GM12878 (cell line): ENCODE measurements around the gene WNT3A. TPM values are rescaled to one million over a fixed set of nuclear protein-coding genes. Genes with fewer than 3 reads are reported as not detected.

ENCODE experiments used
- ATF3 ChIP-seq: IDR thresholded peaks from 2 replicates; pipeline ENCODE4 v1.6.1; 2011; ENCODE audit warnings: low read depth, mild to moderate bottlenecking, low read length, moderate library complexity, borderline replicate concordance; ENCODE audit errors: extremely low read depth
- BCL3 ChIP-seq: IDR thresholded peaks from 2 replicates; pipeline ENCODE4 v1.6.1; 2011; ENCODE audit warnings: borderline replicate concordance, low read depth, mild to moderate bottlenecking, moderate library complexity, low read length; ENCODE audit not compliant: insufficient read depth, poor library complexity, severe bottlenecking
- E2F8 ChIP-seq: fragments of 450-650 bp; IDR thresholded peaks from 2 replicates; pipeline ENCODE4 v1.6.1; 2018; ENCODE audit warnings: mild to moderate bottlenecking, low read depth, moderate library complexity; ENCODE audit not compliant: partially characterized antibody
- MEF2B ChIP-seq: fragments of 450-650 bp; IDR thresholded peaks from 2 replicates; pipeline ENCODE4 v1.6.1; 2018; ENCODE audit warnings: mild to moderate bottlenecking, moderate library complexity; ENCODE audit not compliant: partially characterized antibody, poor library complexity, severe bottlenecking
- PBX3 ChIP-seq: IDR thresholded peaks from 2 replicates; pipeline ENCODE4 v1.6.1; 2011; ENCODE audit warnings: mild to moderate bottlenecking, low read depth, low read length, moderate library complexity; ENCODE audit not compliant: insufficient replicate concordance
- PRDM15 ChIP-seq: fragments of 450-650 bp; formaldehyde crosslinking; IDR thresholded peaks from 2 replicates; pipeline ENCODE4 v1.4.0; 2020; ENCODE audit warnings: mild to moderate bottlenecking, moderate library complexity
- polyA plus RNA-seq, 11 experiments: library from polyadenylated mRNA; depleted of rRNA in 4 of 11; unstranded in 6 of 11; stranded (reverse) in 5 of 11; fragments of >200 nt; fragmentation: Nextera tagmentation in 4 of 11; fragmentation: Illumina TruSeq in 1 of 11; extraction: Ambion mirVana in 4 of 11; extraction: Trizol in 1 of 11; gene quantifications; 1 replicate in 1 of 11; 2 replicates in 10 of 11; pipeline versions ENCODE4 v1.2.1 to v1.2.3, GENCODE V29; 2011 to 2016; ENCODE audit warnings: inconsistent platforms in 2 of 11, missing spikeins in 2 of 11, low read depth in 1 of 11
- total RNA-seq, 4 experiments: library from RNA; depleted of rRNA in 3 of 4; stranded (reverse); fragments of >200 nt in 3 of 4; fragmentation: Illumina TruSeq in 1 of 4; extraction: Trizol in 1 of 4; gene quantifications; 2 replicates each; pipeline versions ENCODE4 v1.2.1 to v1.2.3, GENCODE V29; 2013 to 2021

The WNT3A gene
- total and polyA plus RNA-seq, 10 of the 15 experiments (the other 5 are each of a cell fraction or from before 2014, with no cell fraction given) = 0.16 TPM; not detected in 9

GRCh38 chr1:228050571-228051231, 43.9 kb downstream of the WNT3A start (continued):
- TF ChIP-seq PRDM15 (CRISPR knock-in tag) (no peak), ATF3 (no peak), PBX3 (no peak), BCL3 (no peak), E2F8 (no peak), MEF2B (no peak)
